SK-N-SH (cell line): Measurements from ENCODE around the gene KIAA0319L. TPM values are rescaled to one million over a fixed set of nuclear protein-coding genes. Genes with fewer than 3 reads are reported as not detected.

Source experiments
- CTCF ChIA-PET: fragments of 300-600, 350-600 bp; formaldehyde crosslinking; extraction: SDS; loops from one replicate; lab custom pipeline; 2021; lab: Yijun Ruan, JAX
- POLR2A ChIA-PET: fragments of 350-600 bp; sonication (Branson Sonifier 250); formaldehyde crosslinking; extraction: SDS; loops from one replicate; lab custom pipeline; 2020; ENCODE audit warnings: antibody characterized with exemption, inconsistent platforms; lab: Yijun Ruan, JAX
- DNase-seq: peaks from one replicate; pipeline ENCODE4 v3.0.0; 2012
- H2AFZ ChIP-seq: fragments of 200-600 bp; sonication (generic); 2 replicates; pipeline ENCODE4 v1.8.1; 2016; ENCODE audit warnings: antibody characterized with exemption, mild to moderate bottlenecking, low read depth
- H3F3A ChIP-seq: fragments of 200-600 bp; sonication (generic); replicated peaks from 2 replicates; pipeline ENCODE3; 2016; ENCODE audit warnings: antibody characterized with exemption, mild to moderate bottlenecking; ENCODE audit not compliant: insufficient read depth
- H3K27ac ChIP-seq, 2 experiments: fragments of 200-500 bp in 1 of 2; fragments of 200-600 bp in 1 of 2; sonication (Bioruptor generic) in 1 of 2; sonication (generic), shearing (Covaris generic) in 1 of 2; 2 replicates each; pipeline versions ENCODE4 v1.5.1 to v1.6.1; 2014 to 2016; ENCODE audit warnings: low read depth in 2 of 2, inconsistent platforms in 1 of 2, low read length in 1 of 2, mild to moderate bottlenecking in 1 of 2, mixed read lengths in 1 of 2
- H3K27me3 ChIP-seq: fragments of 200-600 bp; sonication (generic), shearing (Covaris generic); 2 replicates; pipeline ENCODE4 v1.6.1; 2016; ENCODE audit warnings: mixed run types; ENCODE audit not compliant: insufficient read depth
- H3K36me3 ChIP-seq, 2 experiments: fragments of 200-500 bp in 1 of 2; fragments of 200-600 bp in 1 of 2; sonication (Bioruptor generic) in 1 of 2; sonication (generic) in 1 of 2; replicated peaks in 1 of 2; 2 replicates each; pipeline versions ENCODE3 to v1.5.1; 2014 to 2016; ENCODE audit warnings: low read length in 1 of 2, mild to moderate bottlenecking in 1 of 2; ENCODE audit not compliant: insufficient read depth in 2 of 2, control insufficient read depth in 1 of 2
- H3K4me1 ChIP-seq, 2 experiments: fragments of 200-500 bp in 1 of 2; fragments of 200-600 bp in 1 of 2; sonication (Bioruptor generic) in 1 of 2; sonication (generic), shearing (Covaris generic) in 1 of 2; 2 replicates each; pipeline versions ENCODE4 v1.5.1 to v1.6.1; 2014 to 2016; ENCODE audit warnings: low read depth in 1 of 2, low read length in 1 of 2, mixed run types in 1 of 2; ENCODE audit not compliant: insufficient read depth in 2 of 2, control insufficient read depth in 1 of 2
- H3K4me2 ChIP-seq: fragments of 200-600 bp; sonication (generic), shearing (Covaris generic); 2 replicates; pipeline ENCODE4 v1.6.1; 2017; ENCODE audit warnings: mixed run types
- H3K4me3 ChIP-seq, 2 experiments: fragments of 200-500 bp in 1 of 2; fragments of 200-600 bp in 1 of 2; sonication (Bioruptor generic) in 1 of 2; sonication (generic), shearing (Covaris generic) in 1 of 2; 2 replicates each; pipeline versions ENCODE4 v1.5.1 to v1.8.1; 2014 to 2016; ENCODE audit warnings: low read depth in 2 of 2, inconsistent platforms in 1 of 2, low read length in 1 of 2, mild to moderate bottlenecking in 1 of 2, mixed read lengths in 1 of 2, moderate library complexity in 1 of 2
- H3K79me2 ChIP-seq: fragments of 200-600 bp; sonication (generic); 2 replicates; pipeline ENCODE4 v1.8.1; 2017; ENCODE audit warnings: mild to moderate bottlenecking; ENCODE audit not compliant: insufficient read depth
- H3K9ac ChIP-seq: fragments of 200-600 bp; sonication (generic); 2 replicates; pipeline ENCODE4 v1.6.1; 2017; ENCODE audit warnings: mixed run types
- H3K9me2 ChIP-seq: fragments of 200-600 bp; sonication (generic); 2 replicates; pipeline ENCODE4 v1.6.1; 2017; ENCODE audit warnings: mixed run types
- H3K9me3 ChIP-seq: fragments of 200-600 bp; sonication (generic); 2 replicates; pipeline ENCODE4 v1.6.1; 2017; ENCODE audit warnings: mixed run types, mild to moderate bottlenecking, moderate library complexity
- H4K20me1 ChIP-seq: fragments of 200-600 bp; sonication (generic); 2 replicates; pipeline ENCODE4 v1.6.1; 2017; ENCODE audit warnings: mild to moderate bottlenecking, mixed run types; ENCODE audit not compliant: insufficient read depth
- CHD2 ChIP-seq: fragments of 150-350 bp; IDR thresholded peaks from 2 replicates; pipeline ENCODE4 v1.6.1; 2018; ENCODE audit warnings: low read length; ENCODE audit not compliant: partially characterized antibody
- ELF1 ChIP-seq: IDR thresholded peaks from 2 replicates; pipeline ENCODE4 v1.4.0; 2012
- FOSL2 ChIP-seq: IDR thresholded peaks from 2 replicates; pipeline ENCODE4 v1.4.0; 2012; ENCODE audit warnings: low read depth, mild to moderate bottlenecking, moderate library complexity, borderline replicate concordance
- FOXJ3 ChIP-seq: sonication (generic); formaldehyde crosslinking; IDR thresholded peaks from 2 replicates; pipeline ENCODE4 v1.5.1; 2020; ENCODE audit warnings: mild to moderate bottlenecking, missing genetic modification reagents
- GABPA ChIP-seq: IDR thresholded peaks from 2 replicates; pipeline ENCODE4 v1.4.0; 2012; ENCODE audit warnings: low read depth, mild to moderate bottlenecking
- GATA2 ChIP-seq: sonication (generic); formaldehyde crosslinking; IDR thresholded peaks from 2 replicates; pipeline ENCODE4 v1.5.0; 2020; ENCODE audit warnings: mild to moderate bottlenecking, missing genetic modification reagents
- MEF2A ChIP-seq: IDR thresholded peaks from 2 replicates; pipeline ENCODE4 v1.4.0; 2012; ENCODE audit warnings: low read depth, borderline replicate concordance
- MXI1 ChIP-seq: IDR thresholded peaks from 2 replicates; pipeline ENCODE4 v1.6.1; 2012; ENCODE audit warnings: mild to moderate bottlenecking, low read depth, low read length, improper control_type of control experiment
- RAD21 ChIP-seq: IDR thresholded peaks from 2 replicates; pipeline ENCODE4 v1.6.1; 2012; ENCODE audit warnings: mild to moderate bottlenecking, low read length
- RCOR1 ChIP-seq: fragments of 150-350 bp; IDR thresholded peaks from 2 replicates; pipeline ENCODE4 v1.6.1; 2017; ENCODE audit warnings: antibody characterized with exemption, low read length
- REST ChIP-seq: IDR thresholded peaks from 2 replicates; pipeline ENCODE4 v1.6.1; 2012; ENCODE audit warnings: mild to moderate bottlenecking, low read depth, low read length, moderate library complexity
- RXRA ChIP-seq: IDR thresholded peaks from 2 replicates; pipeline ENCODE4 v1.4.0; 2012; ENCODE audit warnings: low read depth, mild to moderate bottlenecking, borderline replicate concordance
- TCF12 ChIP-seq: IDR thresholded peaks from 2 replicates; pipeline ENCODE4 v1.4.0; 2012
- USF1 ChIP-seq: IDR thresholded peaks from 2 replicates; pipeline ENCODE4 v1.4.0; 2012; ENCODE audit warnings: low read depth, borderline replicate concordance
- USF2 ChIP-seq: fragments of 150-350 bp; IDR thresholded peaks from 2 replicates; pipeline ENCODE4 v1.6.1; 2017; ENCODE audit warnings: antibody characterized with exemption, low read length, low read depth, borderline replicate concordance
- WGBS: methylation state at CpG from one replicate; pipeline ENCODE4 v1.1.6; 2017; ENCODE audit warnings: low lambda C conversion rate; 5-methylcytosine and 5-hydroxymethylcytosine counted together
- polyA plus RNA-seq, 3 experiments: library from polyadenylated mRNA; depleted of rRNA; stranded (reverse); fragments of >200 nt; gene quantifications; 2 replicates each; pipeline ENCODE4 v1.2.3, GENCODE V29; 2012
- TF ChIP-seq, protein P1 (sequence below): fragments of 200-600 bp; sonication (generic); IDR thresholded peaks from 2 replicates; pipeline ENCODE4 v1.6.1; 2017; ENCODE audit warnings: antibody characterized with exemption, mild to moderate bottlenecking, moderate library complexity
- TF ChIP-seq, protein P2 (sequence below): IDR thresholded peaks from 2 replicates; pipeline ENCODE4 v1.4.0; 2012; ENCODE audit warnings: low read depth, borderline replicate concordance

The KIAA0319L gene
- polyA plus RNA-seq, 1 of the 3 experiments (the other 2 are of a cell fraction) = 51.9 TPM

- H3K9me3 ChIP-seq = peaks cover 8% of the 10 kb centered on the region; the same call in 1 of the 2 replicates
- H3K27ac ChIP-seq = no peak overlapping the region
- no peak overlapping the region for H2AFZ ChIP-seq
- peaks cover 4 to 19% of the 10 kb centered on the region in 2 experiments; a peak in 3 of 4 replicates for H3K4me1 ChIP-seq
- CTCF ChIA-PET = interaction anchor here (0.8 to 1.6 kb wide), 4 partner anchors 32 to 112 kb away, joined by 3 to 4 read pairs (median 3); no protein-coding TSS in a partner anchor
- peaks cover 38 to 64% of the 10 kb centered on the region in 2 experiments for H3K36me3 ChIP-seq
- no peak overlapping the region for H3K4me3 ChIP-seq
- TF ChIP-seq MXI1 = no peak
- no peak for TF ChIP-seq GABPA
- no peak for TF ChIP-seq TCF12
- no peak for TF ChIP-seq USF1
- TF ChIP-seq RXRA = no peak
- TF ChIP-seq ELF1 = no peak
- TF ChIP-seq FOSL2 = no peak
- no peak for TF ChIP-seq RAD21
- no peak for TF ChIP-seq GATA2
- TF ChIP-seq REST = no peak
- TF ChIP-seq, all 33 proteins: peak for 0
- 89% methylated on average over 3 of the region's 3 CpGs for WGBS
- peaks cover 20% of the 10 kb centered on the region for H4K20me1 ChIP-seq
- no peak overlapping the region for H3K9ac ChIP-seq
- POLR2A ChIA-PET = no interaction called here
- peaks cover 43% of the 10 kb centered on the region for H3K79me2 ChIP-seq
- peaks cover 32% of the 10 kb centered on the region for H3F3A ChIP-seq
- H3K4me2 ChIP-seq = no peak overlapping the region
- no peak for DNase-seq
- no peaks in the 10 kb centered on the region for H3K27me3 ChIP-seq
- H3K9me2 ChIP-seq = no peaks in the 10 kb centered on the region
These were observed 46.3 kb upstream of the KIAA0319L start for GRCh38 chr1:35603468-35603867.

- no peak for DNase-seq
- H3K9ac ChIP-seq = no peak overlapping the region
- H4K20me1 ChIP-seq = peaks cover 8% of the 10 kb centered on the region
- peaks cover 23% of the 10 kb centered on the region for H3K79me2 ChIP-seq
- no peak overlapping the region for H3K4me2 ChIP-seq
- H3K9me2 ChIP-seq = no peaks in the 10 kb centered on the region
- no peak overlapping the region for H2AFZ ChIP-seq
- no peak overlapping the region for H3K4me3 ChIP-seq
- peaks cover 33 to 45% of the 10 kb centered on the region in 2 experiments for H3K36me3 ChIP-seq
- no peaks in the 10 kb centered on the region for H3K27me3 ChIP-seq
- H3K4me1 ChIP-seq = peaks cover 4 to 10% of the 10 kb centered on the region in 2 experiments; a peak in 3 of 4 replicates
- 96% methylated on average over 3 of the region's 3 CpGs for WGBS
- no peaks in the 10 kb centered on the region for H3K9me3 ChIP-seq
- peaks cover 8% of the 10 kb centered on the region for H3F3A ChIP-seq
- H3K27ac ChIP-seq = no peak overlapping the region
- CTCF ChIA-PET = interaction anchor here (0.5 to 1.3 kb wide), 5 partner anchors 10 to 149 kb away, joined by 3 to 4 read pairs (median 3); partner anchors contain the start of gene NCDN
- POLR2A ChIA-PET = interaction anchor here (1.1 kb wide), 1 partner anchor 23 kb away, joined by 3 read pairs; no protein-coding TSS in a partner anchor
- TF ChIP-seq USF2 (no peak), TCF12 (no peak), GABPA (no peak), FOXJ3 (CRISPR knock-in tag) (no peak), RCOR1 (no peak), CHD2 (no peak), MEF2A (no peak)
- TF ChIP-seq, protein P1, sequence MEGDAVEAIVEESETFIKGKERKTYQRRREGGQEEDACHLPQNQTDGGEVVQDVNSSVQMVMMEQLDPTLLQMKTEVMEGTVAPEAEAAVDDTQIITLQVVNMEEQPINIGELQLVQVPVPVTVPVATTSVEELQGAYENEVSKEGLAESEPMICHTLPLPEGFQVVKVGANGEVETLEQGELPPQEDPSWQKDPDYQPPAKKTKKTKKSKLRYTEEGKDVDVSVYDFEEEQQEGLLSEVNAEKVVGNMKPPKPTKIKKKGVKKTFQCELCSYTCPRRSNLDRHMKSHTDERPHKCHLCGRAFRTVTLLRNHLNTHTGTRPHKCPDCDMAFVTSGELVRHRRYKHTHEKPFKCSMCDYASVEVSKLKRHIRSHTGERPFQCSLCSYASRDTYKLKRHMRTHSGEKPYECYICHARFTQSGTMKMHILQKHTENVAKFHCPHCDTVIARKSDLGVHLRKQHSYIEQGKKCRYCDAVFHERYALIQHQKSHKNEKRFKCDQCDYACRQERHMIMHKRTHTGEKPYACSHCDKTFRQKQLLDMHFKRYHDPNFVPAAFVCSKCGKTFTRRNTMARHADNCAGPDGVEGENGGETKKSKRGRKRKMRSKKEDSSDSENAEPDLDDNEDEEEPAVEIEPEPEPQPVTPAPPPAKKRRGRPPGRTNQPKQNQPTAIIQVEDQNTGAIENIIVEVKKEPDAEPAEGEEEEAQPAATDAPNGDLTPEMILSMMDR = no peak
- TF ChIP-seq, protein P2, sequence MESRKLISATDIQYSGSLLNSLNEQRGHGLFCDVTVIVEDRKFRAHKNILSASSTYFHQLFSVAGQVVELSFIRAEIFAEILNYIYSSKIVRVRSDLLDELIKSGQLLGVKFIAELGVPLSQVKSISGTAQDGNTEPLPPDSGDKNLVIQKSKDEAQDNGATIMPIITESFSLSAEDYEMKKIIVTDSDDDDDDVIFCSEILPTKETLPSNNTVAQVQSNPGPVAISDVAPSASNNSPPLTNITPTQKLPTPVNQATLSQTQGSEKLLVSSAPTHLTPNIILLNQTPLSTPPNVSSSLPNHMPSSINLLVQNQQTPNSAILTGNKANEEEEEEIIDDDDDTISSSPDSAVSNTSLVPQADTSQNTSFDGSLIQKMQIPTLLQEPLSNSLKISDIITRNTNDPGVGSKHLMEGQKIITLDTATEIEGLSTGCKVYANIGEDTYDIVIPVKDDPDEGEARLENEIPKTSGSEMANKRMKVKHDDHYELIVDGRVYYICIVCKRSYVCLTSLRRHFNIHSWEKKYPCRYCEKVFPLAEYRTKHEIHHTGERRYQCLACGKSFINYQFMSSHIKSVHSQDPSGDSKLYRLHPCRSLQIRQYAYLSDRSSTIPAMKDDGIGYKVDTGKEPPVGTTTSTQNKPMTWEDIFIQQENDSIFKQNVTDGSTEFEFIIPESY = no peak
These were observed 43.4 kb upstream of the KIAA0319L start for GRCh38 chr1:35600593-35600992.
